ENCODE measurements around the gene EPS8L3.

DNA sequence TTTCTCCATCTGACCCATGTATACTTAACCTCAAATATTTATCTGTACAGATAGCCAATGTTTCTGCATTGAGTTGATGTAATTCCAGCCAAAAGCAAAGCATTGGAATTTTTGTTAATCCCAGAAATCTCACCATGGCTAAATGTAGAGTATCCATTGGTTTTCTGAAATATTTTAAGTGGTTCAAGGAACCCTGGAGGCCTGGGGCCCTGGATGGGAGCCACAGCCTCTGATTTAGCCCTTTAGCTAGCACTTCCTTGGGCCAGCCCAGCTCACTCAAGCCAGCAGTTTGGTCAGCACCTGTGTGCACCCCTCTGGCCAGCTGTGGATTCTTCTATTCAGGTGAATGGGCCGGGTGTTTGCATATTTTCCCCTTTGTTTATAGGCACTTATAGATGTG, 18.8 kb upstream of the EPS8L3 start:
- TF ChIP-seq, protein P1, sequence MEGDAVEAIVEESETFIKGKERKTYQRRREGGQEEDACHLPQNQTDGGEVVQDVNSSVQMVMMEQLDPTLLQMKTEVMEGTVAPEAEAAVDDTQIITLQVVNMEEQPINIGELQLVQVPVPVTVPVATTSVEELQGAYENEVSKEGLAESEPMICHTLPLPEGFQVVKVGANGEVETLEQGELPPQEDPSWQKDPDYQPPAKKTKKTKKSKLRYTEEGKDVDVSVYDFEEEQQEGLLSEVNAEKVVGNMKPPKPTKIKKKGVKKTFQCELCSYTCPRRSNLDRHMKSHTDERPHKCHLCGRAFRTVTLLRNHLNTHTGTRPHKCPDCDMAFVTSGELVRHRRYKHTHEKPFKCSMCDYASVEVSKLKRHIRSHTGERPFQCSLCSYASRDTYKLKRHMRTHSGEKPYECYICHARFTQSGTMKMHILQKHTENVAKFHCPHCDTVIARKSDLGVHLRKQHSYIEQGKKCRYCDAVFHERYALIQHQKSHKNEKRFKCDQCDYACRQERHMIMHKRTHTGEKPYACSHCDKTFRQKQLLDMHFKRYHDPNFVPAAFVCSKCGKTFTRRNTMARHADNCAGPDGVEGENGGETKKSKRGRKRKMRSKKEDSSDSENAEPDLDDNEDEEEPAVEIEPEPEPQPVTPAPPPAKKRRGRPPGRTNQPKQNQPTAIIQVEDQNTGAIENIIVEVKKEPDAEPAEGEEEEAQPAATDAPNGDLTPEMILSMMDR (IDR thresholded peaks at IDR 0.05): no peak
- TF ChIP-seq, protein P2, sequence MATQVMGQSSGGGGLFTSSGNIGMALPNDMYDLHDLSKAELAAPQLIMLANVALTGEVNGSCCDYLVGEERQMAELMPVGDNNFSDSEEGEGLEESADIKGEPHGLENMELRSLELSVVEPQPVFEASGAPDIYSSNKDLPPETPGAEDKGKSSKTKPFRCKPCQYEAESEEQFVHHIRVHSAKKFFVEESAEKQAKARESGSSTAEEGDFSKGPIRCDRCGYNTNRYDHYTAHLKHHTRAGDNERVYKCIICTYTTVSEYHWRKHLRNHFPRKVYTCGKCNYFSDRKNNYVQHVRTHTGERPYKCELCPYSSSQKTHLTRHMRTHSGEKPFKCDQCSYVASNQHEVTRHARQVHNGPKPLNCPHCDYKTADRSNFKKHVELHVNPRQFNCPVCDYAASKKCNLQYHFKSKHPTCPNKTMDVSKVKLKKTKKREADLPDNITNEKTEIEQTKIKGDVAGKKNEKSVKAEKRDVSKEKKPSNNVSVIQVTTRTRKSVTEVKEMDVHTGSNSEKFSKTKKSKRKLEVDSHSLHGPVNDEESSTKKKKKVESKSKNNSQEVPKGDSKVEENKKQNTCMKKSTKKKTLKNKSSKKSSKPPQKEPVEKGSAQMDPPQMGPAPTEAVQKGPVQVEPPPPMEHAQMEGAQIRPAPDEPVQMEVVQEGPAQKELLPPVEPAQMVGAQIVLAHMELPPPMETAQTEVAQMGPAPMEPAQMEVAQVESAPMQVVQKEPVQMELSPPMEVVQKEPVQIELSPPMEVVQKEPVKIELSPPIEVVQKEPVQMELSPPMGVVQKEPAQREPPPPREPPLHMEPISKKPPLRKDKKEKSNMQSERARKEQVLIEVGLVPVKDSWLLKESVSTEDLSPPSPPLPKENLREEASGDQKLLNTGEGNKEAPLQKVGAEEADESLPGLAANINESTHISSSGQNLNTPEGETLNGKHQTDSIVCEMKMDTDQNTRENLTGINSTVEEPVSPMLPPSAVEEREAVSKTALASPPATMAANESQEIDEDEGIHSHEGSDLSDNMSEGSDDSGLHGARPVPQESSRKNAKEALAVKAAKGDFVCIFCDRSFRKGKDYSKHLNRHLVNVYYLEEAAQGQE (IDR thresholded peaks at IDR 0.05; ENCODE audit: insufficient read depth in 1 of 2, low read depth in 2 of 2, low read length in 1 of 2): no peak
- TF ChIP-seq POLR2AphosphoS5 (IDR thresholded peaks at IDR 0.05; ENCODE audit: low read depth, low read length): no peak
